Cerebellar cortex (tissue), 1 donor: ENCODE data around the gene FGGY.
"Not testable (repeated sequence)": the region's sequence is repeated elsewhere in the genome, so short reads cannot be mapped to it uniquely, and the experiment has no call there.

Experiments used
- DNase-seq: peaks from one replicate; pipeline ENCODE4 v3.0.0-alpha.2; 2015; ENCODE audit warnings: low spot score

Gene FGGY

DNA sequence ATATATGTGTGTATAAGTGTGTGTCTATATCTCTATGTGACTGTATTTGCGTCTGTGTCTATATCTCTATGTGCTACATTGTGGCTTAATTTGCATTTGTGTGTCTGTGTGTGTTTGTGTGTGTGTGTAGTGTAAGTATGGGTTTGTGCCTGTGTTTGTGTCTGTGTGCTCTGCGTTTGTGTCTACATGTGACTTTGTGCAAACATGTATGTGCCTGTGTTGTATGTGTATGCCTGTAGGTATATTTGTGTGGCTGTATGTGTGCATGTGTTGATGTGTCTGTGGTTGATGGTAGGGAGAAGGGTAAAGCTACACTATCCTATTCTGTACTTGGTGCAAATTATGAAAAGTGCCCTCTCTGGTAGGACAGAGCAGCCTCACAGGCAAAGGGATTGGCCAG lies 7.3 kb upstream of the FGGY start:
- DNase-seq = no peak

DNA sequence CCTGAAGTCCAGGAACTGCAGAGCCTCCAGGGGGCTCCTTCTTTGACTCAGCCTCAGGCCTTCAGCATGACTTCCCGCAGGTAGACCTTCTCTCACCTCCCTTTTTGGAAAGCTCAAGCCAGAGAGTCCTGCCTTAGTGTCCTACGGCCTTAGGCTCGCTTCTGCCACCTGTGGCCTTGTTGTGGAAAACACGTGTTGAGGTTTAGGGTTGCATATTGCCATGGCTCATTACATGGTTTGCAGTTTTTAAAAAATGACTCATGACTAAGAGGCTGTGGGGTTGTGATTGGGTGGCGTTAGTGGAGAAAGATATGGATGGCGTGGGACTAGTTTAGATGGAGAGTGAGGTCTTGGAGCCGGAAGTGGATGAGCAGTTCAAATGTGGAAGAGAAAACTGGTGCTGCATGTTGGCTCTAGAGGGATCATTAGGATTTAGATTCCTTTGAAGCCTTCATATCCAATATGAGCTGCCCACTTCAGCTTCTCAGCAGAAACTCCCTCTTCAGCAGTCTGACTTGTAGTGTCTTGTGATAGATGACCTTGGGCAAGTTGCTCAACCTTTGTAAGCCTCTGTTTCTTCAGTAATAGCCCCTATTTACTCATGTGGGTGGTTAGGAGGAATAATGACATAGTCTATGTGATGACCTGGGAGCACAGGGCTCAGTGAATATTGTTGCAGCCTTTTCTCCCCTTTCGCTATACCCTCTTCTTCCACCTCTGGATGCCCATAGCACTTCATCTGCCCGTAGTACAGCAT lies 6.5 kb upstream of the FGGY start:
- DNase-seq = no peak

DNA sequence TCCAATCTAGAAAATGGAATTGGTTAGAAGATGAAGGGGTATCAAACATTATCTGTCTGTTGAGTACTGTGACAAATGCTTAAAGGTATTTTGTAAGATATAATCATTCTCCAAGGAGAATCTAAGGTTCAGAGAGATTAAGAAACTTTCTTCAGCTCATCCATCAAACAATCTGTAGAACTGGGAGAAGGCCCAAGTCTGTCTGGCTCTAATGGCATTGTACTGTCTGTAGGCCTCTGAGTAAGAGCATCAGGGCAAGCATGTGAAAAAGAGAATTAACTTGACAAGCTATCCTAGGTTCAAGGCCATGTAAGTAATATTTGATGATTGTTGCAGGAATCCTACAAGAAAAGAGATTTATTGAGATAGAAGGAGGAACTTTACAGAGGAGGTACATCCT lies 5.3 kb upstream of the FGGY start:
- DNase-seq = no peak

DNA sequence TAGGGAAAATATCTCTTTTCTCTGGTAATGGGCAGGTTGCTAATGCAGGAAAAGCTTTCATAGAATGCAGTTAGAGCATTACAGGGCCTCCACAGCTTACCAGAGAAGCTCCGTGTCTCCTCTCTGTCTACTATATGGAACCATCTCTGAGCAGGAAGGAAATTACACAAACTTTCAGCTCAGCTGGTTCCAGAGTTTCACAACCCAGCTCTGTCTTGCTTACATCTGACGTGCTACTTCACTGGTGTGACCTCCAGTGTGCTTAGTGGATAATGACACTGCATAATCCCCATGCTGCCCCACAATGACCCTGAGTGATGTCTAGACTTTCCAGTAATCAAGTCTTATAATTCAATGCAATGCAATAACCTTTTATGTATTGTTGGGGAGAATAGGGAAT lies 4.3 kb upstream of the FGGY start:
- DNase-seq = no peak

DNA sequence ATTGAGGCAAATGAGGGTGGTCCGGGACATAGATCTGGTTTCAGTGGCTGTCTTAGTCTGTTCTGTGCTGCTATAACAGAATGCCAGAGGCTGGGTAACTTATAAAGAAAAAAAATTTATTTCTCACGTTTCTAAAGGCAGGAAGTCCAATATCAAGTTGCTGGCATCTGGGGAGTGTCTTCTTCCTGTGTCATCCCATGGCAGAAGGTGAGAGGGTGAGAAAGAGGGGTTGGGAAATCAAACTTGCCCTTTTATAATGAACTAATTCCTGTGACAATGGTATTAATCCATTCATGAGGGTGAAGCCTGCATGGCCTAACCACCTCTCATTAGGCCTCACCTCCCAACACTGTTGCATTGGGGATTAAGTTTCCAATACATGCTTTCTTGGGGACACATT lies 3.7 kb upstream of the FGGY start:
- no peak for DNase-seq

DNA sequence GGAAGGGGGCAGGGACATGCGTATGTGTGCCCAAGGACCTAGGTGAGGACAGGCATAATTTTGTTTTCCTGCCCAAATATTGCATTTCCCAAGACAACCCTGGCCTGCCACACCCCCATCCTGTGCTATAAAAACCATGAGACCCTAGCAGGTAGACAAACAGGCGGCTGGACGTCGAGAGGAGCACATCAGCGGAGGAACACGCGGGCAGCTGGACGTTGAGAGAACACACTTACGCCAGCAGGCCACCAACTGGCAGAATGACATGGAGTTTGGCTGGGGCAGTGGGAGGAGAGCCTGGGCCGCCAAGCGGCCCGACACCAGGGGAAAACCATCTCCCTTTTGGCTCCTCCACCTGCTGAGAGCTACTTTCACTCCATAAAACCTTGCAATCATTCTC lies 3.0 kb upstream of the FGGY start:
- DNase-seq = no peak

DNA sequence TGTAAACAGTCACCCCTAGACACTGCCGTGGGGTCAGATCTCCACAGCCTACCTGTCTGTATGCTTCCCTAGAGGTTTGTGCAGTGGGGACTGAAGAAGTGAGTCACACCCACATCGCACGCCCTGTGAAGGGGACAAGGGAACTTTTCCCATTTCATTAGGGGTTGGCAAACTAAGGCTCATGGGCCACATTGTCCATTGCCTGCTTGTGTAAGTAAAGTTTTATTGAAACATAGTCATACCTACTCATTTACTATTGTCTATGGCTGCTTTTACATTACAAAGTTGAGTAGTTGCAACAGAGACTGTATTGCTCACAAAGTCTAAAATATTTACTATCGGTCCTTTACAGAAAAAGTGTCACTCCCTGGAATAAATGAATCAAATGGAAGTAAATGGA lies 2.5 kb upstream of the FGGY start:
- DNase-seq = no peak

DNA sequence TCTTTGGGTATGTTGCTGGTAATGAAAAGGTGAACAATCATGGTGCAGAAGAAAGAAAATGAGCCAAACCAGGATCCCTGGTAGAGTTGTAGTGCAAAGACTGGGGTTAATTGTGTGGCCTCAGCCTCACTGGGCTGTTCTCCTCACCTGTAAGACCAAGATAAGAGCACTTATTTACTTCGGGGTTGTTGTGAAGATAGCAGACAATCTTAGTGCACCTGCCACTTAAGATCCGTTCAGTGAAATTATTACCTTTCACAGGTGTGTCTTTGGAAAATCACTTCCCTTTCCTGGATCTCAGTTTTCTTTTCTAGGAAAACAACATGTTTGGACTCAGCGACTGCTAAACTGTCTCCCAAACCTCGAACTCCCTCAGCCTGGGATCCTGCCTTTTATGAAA lies 1.3 kb upstream of the FGGY start:
- DNase-seq = peak; percentile 27

DNA sequence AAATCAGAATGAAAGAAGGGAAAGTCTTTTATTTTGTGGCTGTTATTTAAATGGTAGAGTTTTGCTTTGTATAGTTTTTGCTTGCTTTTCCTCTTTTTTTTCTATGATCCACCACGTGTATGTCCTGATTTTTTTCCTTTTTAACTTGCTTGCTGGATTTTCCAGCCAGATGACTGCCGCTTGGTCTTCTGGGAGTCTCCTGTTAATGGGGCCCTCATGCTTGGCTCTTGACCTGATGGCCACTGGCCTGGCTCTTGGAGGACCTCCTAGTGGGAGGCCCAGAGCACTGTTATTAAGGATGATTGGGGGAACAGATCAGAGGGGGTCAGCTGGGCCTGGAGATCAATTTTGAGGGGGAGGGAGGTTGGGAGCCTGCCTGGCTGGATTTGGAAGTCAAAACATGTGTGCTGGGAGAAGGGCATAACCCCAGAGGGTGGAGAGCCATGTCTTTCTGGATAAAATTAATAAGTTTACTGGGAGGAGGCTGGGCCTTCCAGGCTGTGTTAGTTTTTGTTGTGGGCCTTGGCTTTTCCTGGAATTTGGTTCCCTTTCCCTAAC lies 1.2 kb downstream of the FGGY start:
- DNase-seq = no peak

DNA sequence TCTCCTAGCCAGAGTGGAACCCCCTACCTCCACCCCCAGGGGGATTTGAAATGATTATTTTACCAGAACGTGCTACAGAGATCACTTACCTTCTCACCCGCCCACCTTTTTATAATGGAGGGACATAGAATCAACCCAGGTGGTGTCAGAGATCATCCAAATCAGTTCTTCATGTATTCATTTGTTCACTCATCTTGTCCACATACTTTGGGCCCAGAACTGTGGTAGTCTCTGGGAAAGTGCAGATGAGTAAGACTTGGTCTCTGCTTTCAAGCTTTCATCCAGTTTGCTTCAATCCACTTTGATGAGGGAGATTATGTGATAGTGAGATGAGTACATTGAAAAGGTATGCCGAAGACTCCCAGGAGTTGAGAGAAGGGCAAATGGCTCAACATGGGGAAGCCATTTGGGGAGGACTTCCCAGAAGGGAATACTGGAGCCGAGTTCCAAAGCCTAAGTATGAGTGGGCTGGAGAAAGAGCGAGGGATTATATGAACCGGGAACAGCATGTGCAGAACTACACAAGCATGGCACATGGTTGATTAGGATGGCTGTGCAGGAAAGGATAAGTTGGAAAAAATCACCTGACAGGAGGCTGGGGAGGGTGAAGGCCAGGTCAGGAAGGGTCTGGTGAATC lies 1.9 kb downstream of the FGGY start:
- DNase-seq = no peak

DNA sequence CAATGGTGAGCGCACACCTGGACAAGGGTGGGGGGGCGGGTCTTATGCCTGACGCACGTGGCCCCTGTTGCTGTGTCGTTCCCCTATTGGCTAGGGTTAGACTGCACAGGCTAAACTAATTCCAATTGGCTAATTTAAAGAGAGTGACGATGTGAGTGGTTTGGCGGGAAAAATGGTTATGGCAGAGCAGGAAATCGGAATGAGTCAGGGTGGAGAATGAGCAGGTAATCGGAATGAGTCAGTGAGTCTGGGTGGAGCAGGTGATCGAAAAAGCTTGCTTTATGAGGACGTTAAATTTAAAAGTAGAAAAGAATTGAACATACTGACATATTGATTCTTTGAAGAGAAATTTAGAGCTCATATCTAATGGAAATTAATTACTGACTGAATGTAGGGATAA lies 2.8 kb downstream of the FGGY start:
- not testable (repeated sequence) for DNase-seq

DNA sequence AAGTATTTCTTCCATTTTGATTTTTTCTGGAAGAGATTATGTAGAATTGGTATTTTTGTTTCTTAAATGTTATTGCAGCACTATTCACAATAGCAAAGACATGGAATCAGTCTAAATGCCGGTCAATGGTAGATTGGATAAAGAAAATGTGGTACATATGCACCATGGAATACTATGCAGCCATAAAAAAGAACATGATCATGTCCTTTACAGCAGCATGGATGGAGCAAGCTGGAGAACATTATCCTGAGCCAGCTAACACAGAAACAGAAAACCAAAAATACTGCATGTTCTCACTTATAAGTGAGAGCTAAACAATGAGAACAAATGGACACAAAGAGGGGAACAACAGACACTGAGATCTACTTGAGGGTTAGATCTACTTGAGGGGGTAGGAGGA lies 5.4 kb downstream of the FGGY start:
- DNase-seq = no peak

DNA sequence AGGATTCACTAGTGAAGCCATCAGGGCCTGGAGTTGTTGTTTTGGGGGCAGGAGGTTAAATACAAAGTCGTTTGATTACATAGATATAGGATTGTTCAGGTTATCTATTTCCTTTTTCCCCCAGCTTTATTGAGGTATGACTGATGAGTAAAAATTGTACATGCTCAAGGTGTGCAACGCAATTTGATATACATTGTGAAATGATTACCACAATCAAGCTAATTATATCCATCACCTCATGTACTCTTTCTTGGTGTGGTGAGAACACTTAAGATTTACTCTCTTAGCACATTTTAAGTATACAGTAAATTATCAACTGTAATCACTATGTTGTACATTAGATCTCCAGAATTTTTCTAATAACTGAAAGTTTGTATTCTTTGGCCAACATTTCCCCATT lies 6.0 kb downstream of the FGGY start:
- DNase-seq = no peak

DNA sequence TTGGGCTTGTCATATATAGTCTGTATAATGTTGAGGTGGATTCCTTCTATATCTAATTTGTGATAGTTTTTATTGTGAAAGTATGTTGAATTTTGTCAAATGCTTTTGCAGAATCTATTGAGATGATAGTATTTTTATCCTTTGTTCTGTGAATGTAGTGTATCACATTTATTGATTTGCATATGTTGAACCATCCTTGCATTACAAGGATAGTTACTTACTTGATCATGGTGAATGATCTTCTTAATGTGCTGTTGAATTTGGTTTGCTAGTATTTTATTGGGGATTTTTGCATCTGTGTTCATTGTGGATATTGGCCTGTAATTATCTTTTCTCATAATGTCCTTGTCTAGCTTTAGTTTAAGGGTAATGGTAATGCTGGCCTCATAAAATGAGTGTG lies 8.3 kb downstream of the FGGY start:
- no peak for DNase-seq

DNA sequence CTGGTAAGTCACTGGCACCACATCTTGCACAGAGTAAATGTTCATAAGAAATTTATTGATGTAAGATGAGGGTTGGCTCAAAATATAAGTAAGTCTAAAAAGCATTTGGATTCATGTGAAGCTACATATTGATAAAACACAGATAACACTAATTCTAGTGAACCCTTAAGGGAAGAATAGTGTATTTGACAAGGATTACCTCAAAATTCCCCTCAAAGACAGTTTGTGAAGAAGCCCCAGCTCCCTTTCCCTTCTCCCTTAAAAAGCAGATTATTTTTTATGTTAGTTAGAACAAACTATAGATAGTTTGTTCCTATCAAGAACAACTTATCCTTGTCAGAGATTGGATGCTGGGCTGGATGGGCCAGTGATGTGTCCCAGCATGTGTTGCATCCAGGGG lies 10.7 kb downstream of the FGGY start:
- no peak for DNase-seq

DNA sequence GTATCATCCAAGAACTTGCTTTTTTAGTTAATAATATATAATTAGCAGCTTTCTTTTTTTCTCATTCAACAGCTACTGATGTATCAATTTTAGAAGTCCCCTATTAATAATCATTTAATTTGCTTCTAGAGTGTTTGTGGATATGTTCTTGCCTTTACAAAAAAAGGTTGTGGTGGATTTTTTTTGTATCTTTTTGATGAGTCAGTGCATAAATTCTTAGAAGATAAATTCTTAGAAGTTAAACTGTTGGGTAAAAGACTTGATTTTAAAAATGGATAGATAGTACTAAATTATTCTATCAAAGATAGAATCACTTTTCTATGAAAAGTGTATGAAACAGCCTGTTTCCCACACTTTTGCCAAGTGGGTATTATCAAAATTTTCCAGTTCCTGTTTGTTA lies 11.9 kb downstream of the FGGY start:
- no peak for DNase-seq

DNA sequence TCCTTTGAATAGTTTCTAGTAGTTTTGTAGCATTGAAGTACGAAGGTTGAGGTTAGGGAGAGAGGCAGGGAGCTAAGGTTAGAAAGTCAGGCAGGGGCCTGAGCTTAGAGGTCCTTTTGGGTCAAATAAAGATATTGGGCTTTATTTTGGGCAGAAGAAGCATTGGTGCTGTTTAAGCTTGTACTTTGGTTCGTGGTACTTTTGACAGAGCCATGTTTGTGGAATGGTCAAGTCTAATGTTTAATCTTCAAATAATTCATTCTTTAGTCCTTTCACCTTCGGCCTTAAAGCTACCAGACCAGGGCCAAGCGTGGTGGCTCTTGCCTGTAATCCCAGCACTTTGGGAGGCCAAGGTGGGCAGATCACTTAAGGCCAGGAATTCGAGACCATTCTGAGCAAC lies 12.5 kb downstream of the FGGY start:
- peak; percentile 33 for DNase-seq

DNA sequence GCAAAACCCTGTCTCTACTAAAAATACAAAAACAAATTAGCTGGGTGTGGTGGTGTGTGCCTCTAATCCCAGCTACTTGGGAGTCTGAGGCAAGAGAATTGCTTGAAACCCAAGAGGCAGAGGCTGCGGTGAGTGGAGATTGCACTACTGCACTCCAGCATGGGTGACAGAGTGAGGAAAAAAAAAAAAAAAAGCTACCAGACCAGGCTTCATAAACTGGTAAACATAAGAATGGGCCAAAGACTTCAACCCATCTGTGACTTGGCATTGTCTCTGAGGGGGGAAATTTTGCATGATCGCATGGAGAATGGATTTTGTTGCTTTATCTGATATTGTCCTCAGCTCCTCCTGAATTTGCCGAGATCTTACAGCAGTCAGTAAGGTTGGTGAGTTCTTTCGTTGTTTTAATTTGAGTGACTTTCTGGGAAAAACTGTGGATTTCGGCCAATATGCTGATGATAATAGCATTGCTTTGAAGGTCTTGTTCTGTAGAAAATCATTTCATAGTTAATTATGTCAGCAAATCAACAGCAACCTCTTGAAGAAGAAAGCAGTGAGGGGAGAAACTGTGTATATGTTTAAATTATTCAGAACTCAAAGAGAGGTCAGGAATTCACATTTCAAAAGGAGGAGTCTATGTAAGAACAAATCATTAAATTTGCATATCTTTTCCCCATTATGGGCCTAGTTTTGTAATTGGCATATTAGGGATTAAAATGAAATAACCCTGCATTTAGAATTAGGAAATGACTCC lies 13.1 kb downstream of the FGGY start:
- peak; percentile 83 for DNase-seq

DNA sequence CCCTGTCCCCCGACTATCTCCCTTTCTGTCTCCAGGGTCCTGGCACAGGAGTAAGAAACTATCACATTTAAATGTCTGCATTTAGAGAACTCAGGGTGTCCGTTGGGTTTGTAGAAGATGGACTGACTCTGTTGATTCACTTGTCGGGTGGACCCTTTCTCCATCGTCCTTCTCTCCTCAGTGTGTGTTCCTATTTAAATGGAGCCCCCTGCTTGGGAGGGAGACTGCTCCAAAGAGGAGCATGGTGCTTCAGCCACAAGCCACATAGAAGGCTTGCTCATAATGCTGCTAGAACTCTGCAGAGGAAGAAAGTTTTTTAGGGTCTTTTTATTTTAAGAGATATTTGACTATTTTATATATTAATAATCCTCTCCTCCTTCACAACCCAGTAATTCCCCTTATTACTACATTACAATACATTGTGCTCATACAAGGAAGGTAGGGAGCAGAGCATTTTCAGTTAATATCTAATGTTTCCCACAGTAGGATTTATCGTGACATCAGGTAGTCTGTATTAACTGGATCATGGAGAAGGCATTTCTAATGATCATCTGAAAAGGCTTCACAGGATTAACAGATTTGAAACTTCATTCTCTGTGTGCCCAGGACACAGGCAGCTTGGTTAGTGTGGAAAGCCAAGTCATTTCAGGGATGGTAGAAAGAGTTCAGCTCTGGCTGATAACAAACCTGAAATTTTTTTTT lies 13.8 kb downstream of the FGGY start:
- DNase-seq = peak; percentile 49

DNA sequence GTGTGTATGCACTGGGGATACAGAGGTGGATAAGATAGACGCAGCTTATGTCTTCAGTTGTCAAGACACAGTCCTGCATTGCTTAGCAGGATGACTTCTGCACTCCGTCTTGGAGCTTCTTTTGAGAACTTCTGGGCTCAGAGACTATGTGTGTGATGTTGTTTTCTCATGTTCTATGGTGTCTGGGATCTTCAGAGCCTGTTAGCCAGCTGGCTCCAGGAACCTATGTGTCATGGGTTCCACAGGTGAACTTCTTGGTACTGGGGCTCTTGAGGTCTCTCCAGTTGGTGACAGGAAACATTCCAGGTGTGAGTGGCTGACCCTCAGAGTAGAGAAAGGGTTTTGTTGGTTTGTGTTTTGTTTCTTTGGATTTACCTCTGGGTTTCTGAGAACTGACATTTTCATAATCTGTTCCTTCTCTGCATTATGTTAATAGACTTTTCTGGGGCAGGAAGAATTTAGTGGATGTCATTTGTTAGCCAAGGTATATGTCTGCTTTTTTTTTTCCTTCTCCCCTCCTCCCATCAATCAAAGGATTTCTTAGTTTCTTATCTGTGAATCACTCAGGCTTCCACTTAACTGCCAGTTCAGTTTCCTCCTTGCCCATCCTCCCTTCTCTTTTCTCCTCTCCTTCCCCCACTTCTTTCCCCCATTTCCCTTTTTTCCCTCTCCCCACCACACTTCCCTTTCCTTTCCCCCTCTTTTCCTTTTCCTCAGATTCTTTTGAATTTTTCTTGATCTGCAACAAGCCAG lies 18.1 kb downstream of the FGGY start:
- no peak for DNase-seq
